T-cell (primary cell): ENCODE data around the gene UNC50. TPM values are rescaled to one million over a fixed set of nuclear protein-coding genes. Genes with fewer than 3 reads are reported as not detected.
"Not testable (repeated sequence)": the region's sequence is repeated elsewhere in the genome, so short reads cannot be mapped to it uniquely, and the experiment has no call there.

Source experiments
- ATAC-seq, 4 experiments: fragments of 200-7000 bp in 3 of 4; fragments of 150-1000 bp in 1 of 4; cut with Tn5 transposase; replicated peaks in 1 of 4; 1 replicate in 3 of 4; 2 replicates in 1 of 4; pipeline ENCODE4 v1.10.0; 2021; ENCODE audit warnings: moderate library complexity in 3 of 4, mild to moderate bottlenecking in 2 of 4, moderate number of reproducible peaks in 1 of 4
- CTCF ChIA-PET, 2 donors: fragments of 300-600 bp; sonication (Branson Sonifier 250); formaldehyde crosslinking; loops; one replicate each; lab custom pipeline; 2022; ENCODE audit warnings: antibody characterized with exemption in 2 of 2; lab: Charles Lee
- POLR2A ChIA-PET, 2 donors: fragments of 300-600 bp; sonication (Branson Sonifier 250); formaldehyde crosslinking; loops; one replicate each; lab custom pipeline; 2022; ENCODE audit warnings: antibody characterized with exemption in 2 of 2; lab: Charles Lee
- DNase-seq, 35 experiments: peaks; one replicate each; pipeline versions ENCODE4 v3.0.0 to v3.0.0-alpha.2; 2013 to 2023
- H3K27ac ChIP-seq: one replicate; pipeline ENCODE4 v1.5.1; 2013; ENCODE audit warnings: low read length
- H3K27me3 ChIP-seq, 2 experiments: replicated peaks in 1 of 2; 1 replicate in 1 of 2; 2 replicates in 1 of 2; pipeline versions ENCODE4 v1.6.1 to v1.7.0; 2013; ENCODE audit warnings: low read length in 1 of 2, mixed read lengths in 1 of 2; ENCODE audit not compliant: control insufficient read depth in 2 of 2, insufficient read depth in 2 of 2; ENCODE audit errors: extremely low read depth in 1 of 2
- H3K36me3 ChIP-seq, 2 donors: 1 replicate in 1 of 2; 2 replicates in 1 of 2; pipeline versions ENCODE4 v1.6.1 to v1.7.0; 2013; ENCODE audit warnings: low read length in 1 of 2; ENCODE audit not compliant: control insufficient read depth in 2 of 2, insufficient read depth in 1 of 2; ENCODE audit errors: extremely low read depth in 1 of 2
- H3K4me1 ChIP-seq, 2 experiments: 1 replicate in 1 of 2; 2 replicates in 1 of 2; pipeline versions ENCODE4 v1.6.1 to v1.7.0; 2013; ENCODE audit warnings: low read length in 2 of 2, mixed read lengths in 1 of 2; ENCODE audit not compliant: insufficient read depth in 2 of 2, control insufficient read depth in 1 of 2; ENCODE audit errors: extremely low read depth in 1 of 2
- H3K4me3 ChIP-seq, 2 donors: 1 replicate in 1 of 2; 2 replicates in 1 of 2; pipeline versions ENCODE4 v1.5.1 to v1.7.0; 2013; ENCODE audit warnings: mild to moderate bottlenecking in 2 of 2, low read length in 1 of 2, moderate library complexity in 1 of 2; ENCODE audit not compliant: control insufficient read depth in 1 of 2; ENCODE audit errors: extremely low read depth in 1 of 2
- H3K9me3 ChIP-seq: 2 replicates; pipeline ENCODE4 v1.7.0; 2013
- H3K27ac Mint-ChIP-seq, 2 donors: one replicate each; pipeline ENCODE4 v1.8.0; 2020 to 2021; ENCODE audit warnings: mild to moderate bottlenecking in 2 of 2, mixed read lengths in 2 of 2
- H3K27me3 Mint-ChIP-seq, 2 donors: one replicate each; pipeline ENCODE4 v1.8.0; 2021 to 2022; ENCODE audit warnings: mixed read lengths in 2 of 2
- H3K36me3 Mint-ChIP-seq: one replicate; pipeline ENCODE4 v1.8.0; 2021; ENCODE audit warnings: mixed read lengths
- H3K4me1 Mint-ChIP-seq, 3 donors: one replicate each; pipeline ENCODE4 v1.8.0; 2020 to 2022; ENCODE audit warnings: mixed read lengths in 3 of 3, mild to moderate bottlenecking in 1 of 3
- H3K4me3 Mint-ChIP-seq, 3 donors: one replicate each; pipeline ENCODE4 v1.8.0; 2020 to 2022; ENCODE audit warnings: mild to moderate bottlenecking in 3 of 3, mixed read lengths in 3 of 3, moderate library complexity in 3 of 3
- H3K9me3 Mint-ChIP-seq, 3 donors: one replicate each; pipeline ENCODE4 v1.8.0; 2020 to 2022; ENCODE audit warnings: mixed read lengths in 3 of 3
- WGBS: methylation state at CpG from one replicate; pipeline ENCODE4 v1.1.5; 2013; ENCODE audit warnings: missing lambda C conversion rate; ENCODE audit not compliant: insufficient coverage; 5-methylcytosine and 5-hydroxymethylcytosine counted together
- total RNA-seq, 35 experiments: library from RNA in 6 of 35; stranded (reverse) in 6 of 35; fragments of 120-200 nt in 1 of 35; gene quantifications; one replicate each; pipeline versions ENCODE4 v1.2.1 to v1.2.4 and lab custom pipeline; 2013 to 2026

Gene UNC50
- total RNA-seq, 5 donors from 2014 or later (not counting 1 experiment from before 2014, with no cell fraction given): 19.5 to 37.9 (median 29.5) TPM

- Mint-ChIP-seq H3K9me3 (no peaks in the 10 kb centered on the region), H3K27ac (no peak overlapping the region), H3K36me3 (peaks cover 55% of the 10 kb centered on the region), H3K4me1 (peaks cover 7 to 26% (median 9%) of the 10 kb centered on the region in 3 donors), H3K4me3 (no peak overlapping the region), H3K27me3 (no peaks in the 10 kb centered on the region)
- ChIA-PET POLR2A (interaction anchor here in 1 of 2 donors (0.6 kb wide), 1 partner anchor 118 kb away, joined by 3 read pairs; no protein-coding TSS in a partner anchor), CTCF (interaction anchor here in 1 of 2 donors (0.6 kb wide), 1 partner anchor 29 kb away, joined by 3 read pairs; no protein-coding TSS in a partner anchor)
- WGBS: 100% methylated on average over 4 of the region's 6 CpGs
- Histone ChIP-seq H3K4me1 (peaks cover 0 to 3% of the 10 kb centered on the region in 2 experiments), H3K27me3 (no peaks in the 10 kb centered on the region), H3K9me3 (no peaks in the 10 kb centered on the region), H3K4me3 (no peak overlapping the region), H3K27ac (no peak overlapping the region), H3K36me3 (peaks cover 18 to 86% of the 10 kb centered on the region in 2 donors)
- DNase-seq (no peak), ATAC-seq (peak in 1 of 4 experiments; percentile 16)
Measured at GRCh38 chr2:98586551-98587140, 21.7 kb upstream of the UNC50 start.

GRCh38 chr2:98588880-98589431 lies 19.4 kb upstream of the UNC50 start:
- no peaks in the 10 kb centered on the region for H3K27me3 Mint-ChIP-seq
- H3K27ac ChIP-seq: peak overlapping the region; percentile 21
- no peak for DNase-seq
- POLR2A ChIA-PET: no interaction called here
- no peak overlapping the region for H3K4me3 ChIP-seq
- peaks cover 0 to 3% of the 10 kb centered on the region in 2 experiments for H3K4me1 ChIP-seq
- WGBS: 55% methylated on average over 2 of the region's 4 CpGs
- H3K27ac Mint-ChIP-seq: peak overlapping the region; percentile 80
- no peaks in the 10 kb centered on the region for H3K9me3 ChIP-seq
- peaks cover 7 to 26% (median 10%) of the 10 kb centered on the region in 3 donors for H3K4me1 Mint-ChIP-seq
- H3K27me3 ChIP-seq: no peaks in the 10 kb centered on the region
- ATAC-seq: peak in 3 of 4 experiments; percentile 37 to 52 (median 43)
- CTCF ChIA-PET: no interaction called here
- H3K9me3 Mint-ChIP-seq: peaks cover 3 to 7% (median 3%) of the 10 kb centered on the region in 3 donors
- H3K36me3 ChIP-seq: peaks cover 15 to 84% of the 10 kb centered on the region in 2 donors
- H3K4me3 Mint-ChIP-seq: no peak overlapping the region
- H3K36me3 Mint-ChIP-seq: peaks cover 57% of the 10 kb centered on the region

- H3K27me3 ChIP-seq: no peaks in the 10 kb centered on the region
- 100% methylated on average over 2 of the region's 4 CpGs for WGBS
- peaks cover 59% of the 10 kb centered on the region for H3K36me3 Mint-ChIP-seq
- peaks cover 0 to 3% of the 10 kb centered on the region in 2 experiments for H3K4me1 ChIP-seq
- no peak for DNase-seq
- H3K9me3 ChIP-seq: no peaks in the 10 kb centered on the region
- ChIA-PET POLR2A (no interaction called here), CTCF (no interaction called here)
- no peak overlapping the region for H3K27ac ChIP-seq
- H3K27me3 Mint-ChIP-seq: no peaks in the 10 kb centered on the region
- H3K9me3 Mint-ChIP-seq: peaks cover 4 to 9% (median 4%) of the 10 kb centered on the region in 3 donors
- H3K4me3 Mint-ChIP-seq: no peak overlapping the region
- peaks cover 13 to 80% of the 10 kb centered on the region in 2 donors for H3K36me3 ChIP-seq
- peaks cover 7 to 26% (median 11%) of the 10 kb centered on the region in 3 donors for H3K4me1 Mint-ChIP-seq
- H3K27ac Mint-ChIP-seq: peak overlapping the region in 1 of 2 donors; percentile 55
- no peak overlapping the region for H3K4me3 ChIP-seq
- ATAC-seq: no peak
Measured at GRCh38 chr2:98589489-98589888, 18.9 kb upstream of the UNC50 start.

GRCh38 chr2:98592565-98592964 lies 15.8 kb upstream of the UNC50 start:
- H3K27me3 ChIP-seq: no peaks in the 10 kb centered on the region
- H3K36me3 Mint-ChIP-seq: peaks cover 54% of the 10 kb centered on the region
- POLR2A ChIA-PET: interaction anchor here in 1 of 2 donors (0.7 kb wide), 1 partner anchor 768 kb away, joined by 3 read pairs; no protein-coding TSS in a partner anchor
- H3K4me1 ChIP-seq: peaks cover 0 to 3% of the 10 kb centered on the region in 2 experiments
- peaks cover 7 to 58% of the 10 kb centered on the region in 2 donors for H3K36me3 ChIP-seq
- peaks cover 13 to 21% (median 16%) of the 10 kb centered on the region in 3 donors for H3K4me1 Mint-ChIP-seq
- H3K4me3 ChIP-seq: no peak overlapping the region
- CTCF ChIA-PET: no interaction called here
- no peaks in the 10 kb centered on the region for H3K9me3 ChIP-seq
- peaks cover 4 to 9% (median 4%) of the 10 kb centered on the region in 3 donors for H3K9me3 Mint-ChIP-seq
- no peak for DNase-seq
- no peak for ATAC-seq
- H3K4me3 Mint-ChIP-seq: no peak overlapping the region
- no peak overlapping the region for H3K27ac Mint-ChIP-seq
- no peaks in the 10 kb centered on the region for H3K27me3 Mint-ChIP-seq
- WGBS: 97% methylated on average over 7 of the region's 8 CpGs
- no peak overlapping the region for H3K27ac ChIP-seq

GRCh38 chr2:98594665-98595064 lies 13.7 kb upstream of the UNC50 start:
- Mint-ChIP-seq H3K27ac (peak overlapping the region in 1 of 2 donors; percentile 43), H3K4me1 (peaks cover 9 to 19% (median 11%) of the 10 kb centered on the region in 3 donors), H3K36me3 (peaks cover 55% of the 10 kb centered on the region)
- peaks cover 7 to 57% of the 10 kb centered on the region in 2 donors for H3K36me3 ChIP-seq
- POLR2A ChIA-PET, H3K4me3 Mint-ChIP-seq, H3K27me3 Mint-ChIP-seq, H3K27me3 ChIP-seq, H3K4me3 ChIP-seq, H3K4me1 ChIP-seq, CTCF ChIA-PET, ATAC-seq, H3K9me3 Mint-ChIP-seq, DNase-seq, H3K27ac ChIP-seq, H3K9me3 ChIP-seq: not testable (repeated sequence)
- no CpG with 5 or more reads among the region's 4 CpGs for WGBS

GRCh38 chr2:98598781-98599428 lies 9.5 kb upstream of the UNC50 start:
- Mint-ChIP-seq H3K4me3 (no peak overlapping the region), H3K27me3 (no peaks in the 10 kb centered on the region), H3K27ac (peak overlapping the region; percentile 24 to 62), H3K9me3 (peaks cover under 1 to 2% (median 2%) of the 10 kb centered on the region in 3 donors), H3K4me1 (peaks cover 10 to 14% (median 10%) of the 10 kb centered on the region in 3 donors), H3K36me3 (peaks cover 35% of the 10 kb centered on the region)
- no peak for ATAC-seq
- Histone ChIP-seq H3K4me1 (no peaks in the 10 kb centered on the region), H3K9me3 (no peaks in the 10 kb centered on the region), H3K4me3 (no peak overlapping the region), H3K27ac (no peak overlapping the region), H3K27me3 (no peaks in the 10 kb centered on the region), H3K36me3 (peaks cover 0 to 49% of the 10 kb centered on the region in 2 donors)
- POLR2A ChIA-PET: no interaction called here
- no CpG with 5 or more reads among the region's 1 CpG for WGBS
- DNase-seq: no peak
- CTCF ChIA-PET: interaction anchor here (0.6 to 1.2 kb wide), 3 partner anchors 19 to 57 kb away, joined by 3 read pairs; no protein-coding TSS in a partner anchor
